HG02870 (cell line): ENCODE results near the gene STX19.
"Not testable (repeated sequence)": the region's sequence is repeated elsewhere in the genome, so short reads cannot be mapped to it uniquely, and the experiment has no call there.

Experiments
- ATAC-seq: cut with Tn5 transposase; IDR thresholded peaks from one replicate; pipeline ENCODE4 v1.9.1; 2021; ENCODE audit warnings: mild to moderate bottlenecking, moderate library complexity; ENCODE audit not compliant: unreplicated experiment

Gene STX19

GRCh38 chr3:93979850-93980676 lies 48.3 kb downstream of the STX19 start, which contains the start of gene ARL13B:
ARL13B (plus strand) TSS chr3:93980155; CDS start chr3:93980424, 269 bp downstream.
- peak; percentile 100 for ATAC-seq

GRCh38 chr3:93973131-93974126 lies 55.0 kb downstream of the STX19 start, which contains the start of gene PROS1:
PROS1 (minus strand) TSS chr3:93973896; CDS start chr3:93973749, 147 bp downstream.
- ATAC-seq: peak; percentile 76

GRCh38 chr3:93969997-93970396 lies 58.4 kb downstream of the STX19 start:
- no peak for ATAC-seq

- ATAC-seq: no peak
Measured at GRCh38 chr3:93969443-93969842, 59.0 kb downstream of the STX19 start.

- not testable (repeated sequence) for ATAC-seq
Measured at GRCh38 chr3:93965106-93965505, 63.3 kb downstream of the STX19 start.
